GM19043 (cell line): Measurements from ENCODE around the gene RASA2.

Source experiments
- ATAC-seq: cut with Tn5 transposase; IDR thresholded peaks from one replicate; pipeline ENCODE4 v1.9.1; 2021; ENCODE audit warnings: low read depth; ENCODE audit not compliant: unreplicated experiment

Gene RASA2, protein sequence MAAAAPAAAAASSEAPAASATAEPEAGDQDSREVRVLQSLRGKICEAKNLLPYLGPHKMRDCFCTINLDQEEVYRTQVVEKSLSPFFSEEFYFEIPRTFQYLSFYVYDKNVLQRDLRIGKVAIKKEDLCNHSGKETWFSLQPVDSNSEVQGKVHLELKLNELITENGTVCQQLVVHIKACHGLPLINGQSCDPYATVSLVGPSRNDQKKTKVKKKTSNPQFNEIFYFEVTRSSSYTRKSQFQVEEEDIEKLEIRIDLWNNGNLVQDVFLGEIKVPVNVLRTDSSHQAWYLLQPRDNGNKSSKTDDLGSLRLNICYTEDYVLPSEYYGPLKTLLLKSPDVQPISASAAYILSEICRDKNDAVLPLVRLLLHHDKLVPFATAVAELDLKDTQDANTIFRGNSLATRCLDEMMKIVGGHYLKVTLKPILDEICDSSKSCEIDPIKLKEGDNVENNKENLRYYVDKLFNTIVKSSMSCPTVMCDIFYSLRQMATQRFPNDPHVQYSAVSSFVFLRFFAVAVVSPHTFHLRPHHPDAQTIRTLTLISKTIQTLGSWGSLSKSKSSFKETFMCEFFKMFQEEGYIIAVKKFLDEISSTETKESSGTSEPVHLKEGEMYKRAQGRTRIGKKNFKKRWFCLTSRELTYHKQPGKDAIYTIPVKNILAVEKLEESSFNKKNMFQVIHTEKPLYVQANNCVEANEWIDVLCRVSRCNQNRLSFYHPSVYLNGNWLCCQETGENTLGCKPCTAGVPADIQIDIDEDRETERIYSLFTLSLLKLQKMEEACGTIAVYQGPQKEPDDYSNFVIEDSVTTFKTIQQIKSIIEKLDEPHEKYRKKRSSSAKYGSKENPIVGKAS

DNA sequence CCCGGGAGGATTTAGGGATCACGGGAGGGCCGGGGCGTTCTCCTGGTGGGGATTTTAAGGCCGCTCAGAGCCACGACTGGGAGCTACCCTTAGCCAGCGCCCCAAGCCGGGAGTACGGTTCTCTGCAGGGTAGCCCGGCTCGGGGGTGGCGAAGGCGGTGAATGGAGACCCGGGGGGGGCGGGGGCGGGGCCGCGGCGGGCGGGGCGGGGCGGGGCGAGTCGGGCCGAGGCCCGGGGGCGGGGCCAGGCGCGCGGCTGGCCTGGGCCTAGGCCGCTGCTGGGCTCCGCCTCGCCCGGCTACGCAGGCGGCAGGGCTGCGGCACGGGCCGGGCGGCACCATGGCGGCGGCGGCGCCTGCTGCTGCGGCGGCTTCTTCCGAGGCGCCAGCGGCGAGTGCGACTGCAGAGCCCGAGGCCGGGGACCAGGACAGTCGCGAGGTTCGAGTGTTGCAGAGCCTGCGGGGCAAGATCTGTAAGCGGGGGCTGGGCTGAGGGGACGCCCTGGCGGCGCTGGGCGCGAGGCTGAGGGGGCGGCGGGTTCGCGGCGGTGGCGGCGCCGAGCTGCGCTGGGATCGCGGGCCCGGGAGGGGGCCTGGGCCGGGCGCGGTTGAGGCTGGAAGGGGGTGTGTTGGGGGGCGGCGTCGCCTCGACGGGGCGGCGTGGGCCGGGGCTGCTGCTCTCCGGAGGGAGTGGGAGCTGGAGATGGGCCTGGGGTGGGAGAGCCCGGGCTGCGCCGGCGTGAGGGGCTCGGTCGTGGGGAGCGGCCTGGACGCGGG lies at the start of gene RASA2:
Gene RASA2 (plus strand): TSS at position 282 of the 775 bp plus-strand sequence. CDS start 57 bp downstream, at position 339.
- peak; percentile 39 for ATAC-seq

DNA sequence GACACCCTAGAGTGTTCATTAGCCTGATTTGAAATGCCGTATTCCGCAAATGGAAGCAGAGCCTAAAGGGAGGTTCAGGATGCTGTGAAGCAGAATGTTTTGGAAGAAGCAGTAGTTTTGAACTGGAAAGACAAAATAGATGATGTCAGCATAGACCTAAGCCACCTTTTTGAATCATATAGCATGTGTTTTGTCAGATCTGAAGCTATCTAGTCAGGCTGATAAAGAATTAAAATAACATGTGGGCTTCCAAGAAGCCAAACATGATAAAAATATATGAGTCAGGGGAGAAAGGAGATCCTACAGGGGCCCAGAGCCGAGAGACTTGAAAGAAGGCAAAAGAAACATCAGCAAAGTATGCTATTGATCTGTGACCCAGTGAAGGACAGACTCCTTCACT lies 47.2 kb upstream of the RASA2 start:
- ATAC-seq, result no peak

DNA sequence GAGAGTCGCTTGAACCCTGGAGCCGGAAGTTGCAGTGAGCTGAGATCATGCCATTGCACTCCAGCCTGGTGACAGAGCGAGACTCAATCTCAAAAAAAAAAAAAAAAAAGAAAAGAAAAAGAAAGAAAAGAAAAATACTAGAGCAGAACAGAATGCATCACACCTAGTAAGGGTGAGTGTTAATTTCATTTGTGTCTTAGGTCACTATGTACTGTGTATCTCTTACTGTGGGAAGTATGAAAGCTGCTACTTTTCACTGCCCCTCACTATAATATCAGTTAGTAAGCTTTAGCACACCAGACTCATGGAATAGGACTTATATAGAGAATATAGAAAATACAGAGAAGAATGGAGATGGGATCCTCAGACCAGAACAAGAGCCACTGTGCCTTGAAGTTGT lies 45.9 kb upstream of the RASA2 start:
- ATAC-seq, result peak; percentile 7

DNA sequence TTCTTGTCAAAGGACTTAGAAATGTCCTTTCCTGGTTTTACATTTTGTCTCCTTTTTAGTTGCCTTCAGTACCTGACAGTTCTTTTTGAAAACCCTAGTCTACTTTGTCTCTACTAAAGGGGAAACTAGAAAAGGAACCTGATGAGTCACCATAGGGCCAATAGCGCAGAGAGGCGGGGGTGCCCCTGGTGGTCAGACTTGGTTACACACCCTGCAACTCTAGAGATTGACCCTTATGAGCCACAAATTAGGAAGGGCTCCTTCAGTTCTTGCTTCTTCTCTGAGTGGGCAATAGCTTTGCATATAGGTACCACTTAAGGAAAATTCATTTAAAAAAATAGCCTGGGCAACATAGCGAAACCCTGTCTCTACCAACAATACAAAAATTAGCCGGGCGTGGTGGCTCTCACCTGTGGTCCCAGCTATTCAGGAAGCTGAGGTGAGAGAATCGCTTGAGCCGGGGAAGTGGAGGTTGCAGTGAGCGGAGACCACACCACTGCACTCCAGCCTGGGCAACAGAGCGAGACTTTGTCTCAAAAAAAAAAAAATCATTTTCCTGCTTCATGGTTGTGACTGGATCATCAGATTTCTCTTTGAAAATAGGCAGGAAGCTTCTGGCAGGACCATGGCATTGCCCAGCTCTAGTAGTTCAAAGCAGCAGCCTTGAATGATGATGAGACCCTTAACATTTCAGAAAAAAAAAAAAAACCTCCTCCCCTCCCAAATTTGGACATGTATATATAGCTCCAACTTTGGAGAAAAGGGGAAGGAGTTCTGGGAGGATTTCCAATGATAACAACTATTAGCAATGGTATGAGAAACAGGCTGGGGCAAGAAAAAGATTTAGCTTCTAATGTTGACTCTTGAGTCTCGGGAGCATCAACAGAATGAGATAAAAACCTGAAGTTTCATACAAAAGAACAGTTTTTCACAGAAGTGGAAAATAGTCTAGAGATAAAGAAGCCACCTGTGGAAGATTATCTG lies 45.2 kb upstream of the RASA2 start:
- peak; percentile 96 for ATAC-seq

DNA sequence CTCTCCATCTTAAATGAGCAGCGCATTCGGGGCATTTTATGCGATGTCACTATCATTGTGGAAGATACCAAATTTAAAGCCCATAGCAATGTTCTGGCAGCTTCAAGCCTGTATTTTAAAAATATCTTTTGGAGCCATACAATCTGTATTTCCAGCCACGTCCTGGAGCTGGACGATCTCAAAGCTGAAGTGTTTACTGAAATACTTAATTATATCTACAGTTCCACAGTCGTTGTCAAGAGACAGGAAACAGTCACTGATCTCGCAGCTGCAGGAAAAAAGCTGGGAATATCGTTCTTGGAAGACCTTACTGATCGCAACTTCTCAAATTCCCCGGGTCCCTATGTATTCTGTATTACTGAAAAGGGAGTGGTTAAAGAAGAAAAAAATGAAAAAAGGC lies 44.4 kb upstream of the RASA2 start:
- ATAC-seq, result no peak

DNA sequence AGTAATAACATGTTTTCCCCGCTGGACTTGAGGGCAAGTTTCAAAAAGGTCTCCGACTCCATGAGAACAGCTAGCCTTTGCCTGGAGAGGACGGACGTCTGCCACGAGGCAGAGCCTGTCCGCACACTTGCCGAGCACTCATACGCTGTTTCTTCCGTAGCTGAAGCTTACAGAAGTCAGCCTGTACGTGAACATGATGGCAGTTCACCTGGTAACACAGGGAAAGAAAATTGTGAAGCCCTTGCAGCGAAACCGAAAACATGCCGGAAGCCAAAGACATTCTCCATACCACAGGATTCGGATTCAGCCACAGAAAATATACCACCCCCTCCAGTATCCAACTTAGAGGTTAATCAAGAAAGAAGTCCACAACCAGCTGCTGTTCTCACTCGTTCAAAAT lies 43.9 kb upstream of the RASA2 start:
- ATAC-seq, result no peak

DNA sequence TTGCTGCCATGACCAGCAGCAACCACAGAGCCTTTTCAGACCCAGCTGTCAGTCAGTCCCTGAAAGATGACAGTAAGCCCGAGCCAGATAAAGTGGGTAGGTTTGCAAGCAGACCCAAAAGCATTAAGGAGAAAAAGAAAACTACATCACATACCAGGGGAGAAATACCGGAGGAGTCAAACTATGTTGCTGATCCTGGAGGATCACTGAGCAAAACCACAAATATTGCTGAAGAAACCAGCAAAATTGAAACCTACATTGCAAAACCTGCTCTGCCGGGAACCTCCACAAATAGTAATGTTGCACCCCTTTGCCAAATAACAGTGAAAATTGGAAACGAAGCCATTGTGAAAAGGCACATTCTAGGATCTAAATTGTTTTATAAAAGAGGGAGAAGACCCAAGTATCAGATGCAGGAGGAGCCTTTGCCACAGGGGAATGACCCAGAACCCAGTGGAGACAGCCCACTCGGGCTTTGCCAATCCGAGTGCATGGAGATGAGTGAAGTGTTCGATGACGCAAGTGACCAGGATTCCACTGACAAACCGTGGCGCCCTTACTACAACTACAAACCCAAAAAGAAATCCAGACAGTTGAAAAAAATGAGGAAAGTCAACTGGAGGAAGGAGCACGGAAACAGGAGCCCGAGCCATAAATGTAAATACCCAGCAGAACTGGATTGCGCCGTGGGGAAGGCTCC lies 42.1 kb upstream of the RASA2 start:
- ATAC-seq, result no peak

DNA sequence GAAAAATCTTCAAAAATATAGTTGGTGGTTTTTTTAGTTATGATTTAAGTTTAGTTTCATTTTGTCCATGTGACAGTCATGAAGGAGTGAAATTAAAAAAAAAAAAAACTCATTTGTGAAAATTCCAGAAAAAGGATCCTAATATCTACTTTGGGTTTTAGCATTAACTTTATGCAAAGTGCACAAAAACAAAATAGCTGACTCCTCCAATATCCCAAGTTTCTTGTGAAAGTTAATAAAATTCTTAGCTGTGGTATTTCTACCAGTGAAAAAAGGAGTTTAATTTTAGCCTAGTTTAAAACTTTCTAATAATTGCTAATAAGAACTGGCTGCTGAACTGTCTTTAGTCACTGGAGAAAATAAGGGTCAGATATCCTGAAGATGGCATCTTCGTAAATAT lies 40.8 kb upstream of the RASA2 start:
- ATAC-seq, result no peak

DNA sequence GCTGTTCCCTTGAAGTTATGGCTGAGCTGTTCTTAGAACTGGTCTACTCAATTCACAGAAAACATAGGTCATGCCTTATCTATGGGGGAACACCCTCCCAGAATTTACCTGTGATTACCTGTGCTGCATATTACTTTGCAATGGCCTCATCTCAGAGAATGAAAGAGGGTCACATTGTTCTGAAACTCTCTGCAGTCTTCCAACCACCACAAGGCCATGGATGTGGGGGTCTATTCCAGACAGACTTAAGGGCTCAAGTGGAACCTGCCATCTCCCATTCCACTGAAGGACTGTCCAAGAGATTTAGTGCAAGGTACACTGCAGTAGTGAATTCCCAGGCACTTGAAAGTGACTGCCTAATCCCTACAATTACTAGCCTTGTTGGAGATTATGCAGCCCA lies 40.1 kb upstream of the RASA2 start:
- no peak for ATAC-seq

DNA sequence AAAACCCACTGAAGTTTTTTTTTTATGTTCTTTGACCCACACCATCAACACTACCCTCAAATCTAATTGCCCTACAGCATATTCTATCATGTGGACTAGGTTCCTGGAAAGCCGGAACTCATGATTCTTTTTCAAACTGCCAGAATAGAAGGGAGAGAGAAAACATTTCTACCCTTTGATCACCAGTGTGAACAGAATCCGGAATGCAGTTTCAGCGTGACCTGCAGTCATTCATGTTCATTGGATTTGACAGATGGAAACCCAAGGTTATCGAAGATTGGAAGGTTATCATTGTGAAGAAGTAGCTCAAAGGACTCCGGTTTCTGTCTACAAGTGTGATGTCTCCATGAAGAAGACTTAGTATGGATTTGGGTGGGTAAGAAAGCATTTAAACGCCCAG lies 39.4 kb upstream of the RASA2 start:
- ATAC-seq, result no peak

DNA sequence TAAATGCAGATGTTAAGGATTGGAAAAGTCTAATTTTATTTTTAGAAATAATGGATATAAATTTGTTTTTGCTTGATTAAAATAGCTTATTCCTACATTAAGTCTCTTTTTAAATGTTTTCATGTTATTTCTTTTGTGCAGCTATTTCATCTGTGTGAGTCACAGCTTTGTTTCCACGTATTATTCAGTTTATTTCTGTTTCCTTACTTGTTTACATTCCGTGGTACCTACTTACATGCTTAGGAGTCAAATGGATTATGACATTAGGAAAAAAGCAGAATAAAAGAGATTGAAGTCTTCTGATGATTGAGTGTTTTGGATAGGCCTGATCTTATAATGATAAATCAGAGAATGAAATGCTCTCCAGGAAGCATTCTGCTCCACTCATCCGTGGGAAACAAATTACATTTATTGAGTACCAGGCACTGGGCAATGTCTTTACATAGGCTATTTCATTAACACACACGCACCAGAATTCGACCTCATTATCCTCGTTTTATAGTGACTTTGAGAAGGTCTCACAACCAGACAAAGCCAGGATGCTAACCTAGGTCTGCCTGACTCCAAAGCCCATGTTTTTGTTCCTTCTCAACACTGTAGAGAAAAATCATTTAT lies 38.1 kb upstream of the RASA2 start:
- ATAC-seq, result no peak

DNA sequence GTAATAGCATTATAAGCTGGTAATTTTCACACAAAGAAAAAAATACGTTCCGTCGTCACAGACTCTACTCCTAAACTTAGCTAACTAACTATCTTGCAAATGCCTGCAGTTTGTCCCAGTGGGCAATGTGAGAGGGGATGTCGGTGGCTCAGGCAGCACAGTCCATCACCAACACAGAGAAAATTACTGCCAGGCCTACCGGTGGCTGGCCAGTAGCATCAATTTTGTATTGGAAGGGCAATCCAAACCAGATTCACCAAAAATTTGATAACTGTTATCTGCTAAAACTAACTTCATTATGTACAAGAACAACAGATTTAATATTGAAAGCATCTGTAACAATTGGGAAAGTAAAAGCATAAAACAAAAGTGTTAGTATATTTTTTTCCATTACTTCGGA lies 37.4 kb upstream of the RASA2 start:
- ATAC-seq, result no peak

DNA sequence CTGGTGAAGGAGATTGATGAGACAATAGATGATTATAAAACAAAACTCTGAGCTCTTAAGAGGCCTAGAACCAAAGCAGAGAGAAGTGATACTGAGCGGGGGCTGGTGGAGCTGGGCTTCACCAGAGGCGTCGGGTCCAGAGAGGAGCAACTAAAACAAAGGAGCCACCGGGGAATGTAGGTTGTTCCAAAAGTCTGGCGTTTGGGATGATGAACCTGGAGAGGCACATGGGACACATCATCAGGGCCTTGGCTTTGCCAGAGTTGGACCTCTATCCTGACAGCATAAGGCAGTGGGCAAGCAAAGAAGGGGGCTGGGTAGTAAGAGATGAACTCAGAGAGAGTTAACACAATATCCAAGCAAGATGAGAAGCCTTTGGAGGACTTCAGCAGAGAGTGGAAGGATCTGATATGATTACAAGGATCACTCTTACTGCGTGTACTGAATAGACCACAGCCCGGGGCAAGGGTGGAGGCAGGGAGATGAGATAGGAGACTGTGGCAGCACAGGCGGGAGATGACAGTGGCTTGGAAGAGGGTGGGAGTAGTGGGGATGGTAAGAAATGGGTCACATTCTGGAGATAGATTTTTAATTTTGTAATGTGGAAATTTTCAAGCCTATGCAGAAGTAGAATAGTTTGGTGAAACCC lies 36.0 kb upstream of the RASA2 start:
- ATAC-seq, result no peak

DNA sequence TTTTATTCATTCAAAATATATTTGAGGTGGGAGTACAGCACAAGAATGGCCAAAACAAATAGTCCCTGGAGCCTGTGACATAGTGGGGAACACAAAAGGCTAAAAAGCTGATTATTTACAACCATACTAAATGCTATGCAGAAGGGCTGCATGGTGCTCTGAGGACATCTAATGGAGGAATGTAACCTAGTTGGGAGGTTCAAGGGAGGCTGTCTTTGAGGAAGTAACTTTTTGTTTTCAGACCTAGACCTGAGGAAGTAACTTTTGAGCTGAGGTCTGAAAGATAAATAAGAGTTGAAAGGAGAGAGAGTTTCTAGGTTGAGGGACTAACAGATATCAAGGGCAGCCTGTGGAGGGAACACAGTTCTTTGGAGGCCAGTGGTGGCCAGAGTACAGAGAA lies 34.8 kb upstream of the RASA2 start:
- ATAC-seq, result peak; percentile 88

DNA sequence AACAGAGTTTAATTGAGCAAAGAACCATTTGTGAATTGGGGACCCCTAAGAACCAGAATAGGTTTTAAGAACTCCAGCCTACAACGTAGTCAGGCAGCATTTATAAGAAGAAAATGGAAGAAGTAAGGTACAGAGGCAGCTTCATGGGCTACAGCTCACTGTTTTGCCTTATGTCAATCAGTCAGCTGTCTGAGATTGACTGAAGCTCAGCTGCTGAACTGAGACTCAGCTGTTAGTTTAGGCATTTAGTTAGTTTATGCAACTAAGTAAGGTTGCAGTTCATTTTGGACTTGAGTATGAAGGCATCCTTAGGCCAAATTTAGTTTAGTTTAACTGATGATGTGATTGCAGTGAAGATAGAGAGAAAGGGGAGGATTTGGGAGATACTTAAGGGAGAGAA lies 34.1 kb upstream of the RASA2 start:
- ATAC-seq, result no peak

DNA sequence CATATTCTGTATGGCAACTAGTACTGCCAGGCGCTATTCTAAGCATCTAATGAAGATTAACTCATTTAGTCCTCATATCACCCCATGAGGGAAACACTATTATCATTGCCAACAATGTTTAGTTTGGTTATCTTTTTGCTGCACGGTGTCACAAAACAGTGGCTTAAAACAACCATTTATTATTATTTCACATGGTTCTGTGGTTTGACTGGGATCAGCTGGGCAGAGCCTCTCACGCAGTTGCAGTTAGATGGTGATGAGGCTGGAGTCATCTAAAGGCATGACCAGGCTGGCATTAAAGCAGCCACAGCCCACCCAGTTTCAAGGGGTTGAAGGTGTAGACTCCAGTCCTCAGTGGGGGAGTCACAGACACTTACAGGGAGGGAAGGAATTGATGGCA lies 32.8 kb upstream of the RASA2 start:
- ATAC-seq, result no peak

DNA sequence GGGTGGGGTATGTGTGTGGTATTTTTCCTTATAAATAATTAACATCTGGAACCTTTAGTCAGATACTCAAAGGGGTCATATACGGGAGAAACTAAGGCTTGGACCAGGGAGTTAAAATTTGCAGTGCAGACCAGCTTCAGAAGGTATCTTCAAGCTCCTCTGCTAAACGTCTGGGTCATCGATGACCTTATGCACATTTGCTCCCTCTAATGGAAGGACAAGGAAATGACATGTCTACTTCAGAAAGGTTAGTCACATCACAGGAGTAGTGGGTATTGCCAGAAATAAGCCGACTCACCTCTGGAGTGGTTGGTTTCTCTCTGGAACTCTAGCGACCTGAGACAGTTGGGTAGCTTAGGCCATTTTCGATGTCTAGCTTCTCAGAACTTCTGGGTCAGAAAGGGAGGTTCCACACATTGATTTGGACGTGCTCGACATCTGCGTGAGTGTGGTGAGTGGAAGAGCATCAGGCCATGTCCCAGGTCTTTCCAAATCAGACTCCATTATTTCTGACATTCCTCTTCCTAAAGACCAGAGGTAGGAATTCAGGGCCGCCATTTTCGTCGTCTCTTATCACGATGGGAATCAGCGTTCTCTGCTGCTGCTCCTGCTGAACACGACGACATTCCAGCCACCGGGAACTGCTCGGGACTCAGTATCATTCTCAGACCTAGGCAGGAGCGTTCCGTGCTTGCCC lies 31.8 kb upstream of the RASA2 start:
- peak; percentile 47 for ATAC-seq
